ENCODE results near the gene EMID1. TPM values are rescaled to one million over a fixed set of nuclear protein-coding genes. Genes with fewer than 3 reads are reported as not detected.

EMID1 gene
- total and polyA plus RNA-seq, 2 donors = 7.0 to 9.4 TPM

DNA sequence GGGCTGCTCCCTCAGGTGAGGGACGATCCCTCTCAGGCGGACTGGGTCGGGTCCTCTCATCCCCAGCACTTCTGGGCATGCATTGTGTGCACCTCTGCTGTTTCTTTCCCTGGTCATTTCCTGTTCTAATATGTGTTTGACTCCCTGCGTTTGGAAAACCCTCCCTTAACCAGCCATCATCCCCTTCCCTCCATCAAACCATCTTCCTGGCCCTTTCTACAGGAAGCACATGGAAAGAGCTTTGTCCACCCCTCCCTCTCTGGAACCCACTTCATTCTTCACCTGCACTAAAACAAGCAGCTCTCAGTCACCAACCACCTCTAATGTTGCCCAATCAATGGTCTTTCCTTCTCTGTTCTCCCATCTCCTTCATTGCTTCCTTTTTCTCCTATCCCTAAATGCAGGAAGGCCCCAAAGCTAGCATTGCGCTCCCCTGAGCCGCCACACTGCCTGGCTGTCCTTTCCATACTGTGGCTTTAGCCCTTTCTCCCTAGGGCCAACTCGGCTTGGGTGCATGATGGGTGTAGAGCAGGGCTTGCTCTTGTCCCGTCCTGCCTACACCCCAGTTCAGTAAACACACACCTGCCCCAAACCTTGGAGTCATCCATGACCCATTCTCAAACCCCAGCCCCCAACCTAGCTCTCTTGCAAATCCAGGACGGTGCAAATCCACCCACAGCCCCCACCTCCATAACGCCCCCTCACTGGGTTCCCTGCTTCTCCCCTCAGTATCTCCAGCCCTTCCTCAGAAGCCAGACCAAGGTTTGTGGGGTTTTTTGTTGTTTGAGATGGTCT, 95.3 kb downstream of the EMID1 start:
- 70% methylated on average over 10 of the region's 10 CpGs for whole genome bisulfite sequencing
- Histone ChIP-seq H3K4me3 (ENCODE audit: low read depth, low read length) (no peak overlapping the region), H3K36me3 (ENCODE audit: insufficient read depth) (peaks cover 9% of the 10 kb centered on the region), H3K27ac (ENCODE audit: low read depth) (no peak overlapping the region), H3K4me1 (ENCODE audit: insufficient read depth) (no peaks in the 10 kb centered on the region)
- no peak for DNase-seq (ENCODE audit: extremely low spot score)

GRCh38 chr22:29301716-29302401, 96.2 kb downstream of the EMID1 start:
- no peak overlapping the region for H3K4me3 ChIP-seq (ENCODE audit: low read depth, low read length)
- WGBS = 89% methylated on average over 17 of the region's 17 CpGs
- H3K27ac ChIP-seq (ENCODE audit: low read depth) = no peak overlapping the region
- H3K4me1 ChIP-seq (ENCODE audit: insufficient read depth) = no peaks in the 10 kb centered on the region
- peaks cover 9% of the 10 kb centered on the region for H3K36me3 ChIP-seq (ENCODE audit: insufficient read depth)
- DNase-seq (ENCODE audit: extremely low spot score) = no peak

DNA sequence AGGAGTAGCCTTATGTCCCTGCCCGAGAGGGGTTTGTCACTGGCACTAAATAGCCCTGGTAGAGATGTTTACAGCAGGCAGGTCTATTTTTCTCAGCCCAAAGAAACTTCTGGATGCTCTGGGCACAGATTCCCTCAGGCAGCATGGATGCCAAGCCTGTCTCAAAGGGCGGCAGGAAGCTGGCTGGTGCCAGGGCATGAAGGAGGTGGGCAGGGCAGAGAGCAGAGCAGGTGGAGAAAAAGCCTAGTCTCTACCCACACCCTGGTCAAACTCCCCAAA, 96.6 kb downstream of the EMID1 start:
- Histone ChIP-seq H3K27ac (ENCODE audit: low read depth) (no peak overlapping the region), H3K36me3 (ENCODE audit: insufficient read depth) (peaks cover 9% of the 10 kb centered on the region), H3K4me1 (ENCODE audit: insufficient read depth) (no peaks in the 10 kb centered on the region), H3K4me3 (ENCODE audit: low read depth, low read length) (no peak overlapping the region)
- no peak for DNase-seq (ENCODE audit: extremely low spot score)
- 72% methylated on average over 2 of the region's 2 CpGs for WGBS

GRCh38 chr22:29302681-29303465, 97.2 kb downstream of the EMID1 start:
- Histone ChIP-seq H3K4me3 (ENCODE audit: low read depth, low read length) (no peak overlapping the region), H3K27ac (ENCODE audit: low read depth) (no peak overlapping the region), H3K4me1 (ENCODE audit: insufficient read depth) (no peaks in the 10 kb centered on the region), H3K36me3 (ENCODE audit: insufficient read depth) (peaks cover 7% of the 10 kb centered on the region)
- DNase-seq (ENCODE audit: extremely low spot score) = no peak
- 61% methylated on average over 13 of the region's 13 CpGs for WGBS

DNA sequence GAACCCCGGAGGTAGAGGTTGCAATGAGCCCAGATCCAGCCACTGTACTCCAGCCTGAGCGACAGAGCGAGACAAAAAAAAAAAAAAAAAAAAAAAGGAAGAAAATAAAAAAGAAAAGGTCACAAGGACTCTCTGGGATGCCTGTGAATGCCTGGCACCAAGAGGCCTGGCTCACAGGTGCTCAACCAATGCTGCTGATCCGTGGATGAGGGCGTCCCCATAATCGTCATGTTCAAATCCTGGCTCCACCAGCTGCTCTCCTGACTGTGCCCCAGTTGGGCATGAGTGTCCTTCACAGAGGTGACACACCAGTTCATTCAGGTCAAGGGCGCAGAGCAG, 100.1 kb downstream of the EMID1 start:
- no peak overlapping the region for H3K4me3 ChIP-seq (ENCODE audit: low read depth, low read length)
- no peaks in the 10 kb centered on the region for H3K36me3 ChIP-seq (ENCODE audit: insufficient read depth)
- H3K4me1 ChIP-seq (ENCODE audit: insufficient read depth) = no peaks in the 10 kb centered on the region
- H3K27ac ChIP-seq (ENCODE audit: low read depth) = no peak overlapping the region
- 48% methylated on average over 7 of the region's 7 CpGs for WGBS
- DNase-seq (ENCODE audit: extremely low spot score) = no peak

DNA sequence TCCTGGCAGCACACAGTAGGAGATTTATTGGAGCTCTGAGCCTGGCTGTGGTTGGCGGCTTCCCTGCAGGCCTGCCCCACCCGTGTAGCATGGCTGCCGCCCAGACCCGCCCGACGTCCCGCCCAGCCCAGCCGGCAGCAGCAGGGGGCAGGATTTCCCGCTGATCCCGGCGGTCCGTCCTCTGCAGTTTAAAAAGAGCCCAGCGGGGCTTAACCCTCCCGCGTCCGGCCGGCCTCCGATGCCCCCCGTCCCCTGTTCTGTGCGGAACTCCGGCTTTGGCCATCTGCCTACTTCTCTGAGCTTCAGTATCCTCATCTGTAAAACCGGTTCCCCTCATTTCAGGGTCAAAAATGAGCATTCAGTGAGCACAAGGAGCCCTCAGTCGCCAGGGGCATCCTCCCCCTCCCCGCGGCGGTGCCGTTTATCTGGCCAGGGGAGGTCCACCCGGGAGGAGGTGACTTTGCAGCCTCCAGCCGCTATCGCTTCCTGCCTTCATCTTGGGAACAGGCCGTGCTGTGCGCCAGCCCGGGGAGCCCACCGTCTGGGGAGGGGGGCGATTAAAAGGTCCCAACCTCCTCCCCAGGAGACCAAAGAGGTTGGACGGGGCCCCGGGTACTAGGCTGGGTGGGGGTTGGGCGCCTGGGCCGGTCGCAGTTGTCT, 100.6 kb downstream of the EMID1 start, which contains the start of gene GAS2L1:
Gene GAS2L1 (plus strand): TSS at position 476 of the 660 bp plus-strand sequence. CDS start 1,456 bp downstream, outside the sequence.
- Histone ChIP-seq H3K36me3 (ENCODE audit: insufficient read depth) (no peaks in the 10 kb centered on the region), H3K4me1 (ENCODE audit: insufficient read depth) (no peaks in the 10 kb centered on the region), H3K4me3 (ENCODE audit: low read depth, low read length) (peak within 1 kb of the TSS; percentile 90), H3K27ac (ENCODE audit: low read depth) (peak within 1 kb of the TSS; percentile 18)
- under 1% methylated on average over 40 of the region's 40 CpGs for WGBS
- peak; percentile 46 for DNase-seq (ENCODE audit: extremely low spot score)

DNA sequence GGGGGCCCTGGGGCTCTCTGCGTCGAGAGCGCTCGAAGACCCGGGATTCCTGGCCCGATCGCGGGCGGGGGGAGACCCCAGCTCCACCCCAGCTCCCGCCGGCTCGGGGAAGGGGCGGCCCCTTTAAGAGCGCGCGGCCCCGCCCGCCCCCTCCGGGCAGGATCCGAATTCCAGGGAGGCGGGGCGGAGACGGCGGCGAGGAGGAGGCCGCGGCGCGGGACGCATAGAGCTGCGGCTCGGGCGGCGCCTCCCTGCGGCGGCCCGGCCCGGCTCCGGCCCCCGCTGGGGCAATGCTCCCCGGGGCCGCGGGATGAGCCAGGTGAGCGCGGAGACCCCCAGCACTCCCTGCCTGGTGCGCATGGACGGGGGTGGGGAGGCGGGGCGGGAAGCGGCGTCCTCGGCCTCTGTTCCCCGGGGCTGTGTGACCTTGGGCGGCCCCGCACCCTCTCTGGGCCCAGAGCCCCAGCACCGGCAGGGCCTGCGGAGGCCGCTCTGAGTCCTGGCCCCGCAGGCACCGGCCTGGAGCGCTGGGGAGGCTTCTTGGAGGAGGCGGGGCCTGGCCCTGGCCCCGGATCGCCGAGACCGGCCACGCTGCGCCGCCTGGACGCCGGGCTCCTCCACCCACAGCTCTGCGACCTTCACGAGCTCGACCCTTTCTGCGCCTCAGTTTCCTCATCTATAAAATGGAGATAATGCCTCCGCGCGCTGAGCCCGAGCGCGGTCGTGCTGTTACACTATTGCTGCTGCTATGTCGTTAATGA, 101.3 kb downstream of the EMID1 start:
- peak overlapping the region; percentile 18 for H3K27ac ChIP-seq (ENCODE audit: low read depth)
- H3K4me1 ChIP-seq (ENCODE audit: insufficient read depth) = no peaks in the 10 kb centered on the region
- peak overlapping the region; percentile 90 for H3K4me3 ChIP-seq (ENCODE audit: low read depth, low read length)
- no peak for DNase-seq (ENCODE audit: extremely low spot score)
- WGBS = 2% methylated on average over 83 of the region's 83 CpGs
- no peaks in the 10 kb centered on the region for H3K36me3 ChIP-seq (ENCODE audit: insufficient read depth)

DNA sequence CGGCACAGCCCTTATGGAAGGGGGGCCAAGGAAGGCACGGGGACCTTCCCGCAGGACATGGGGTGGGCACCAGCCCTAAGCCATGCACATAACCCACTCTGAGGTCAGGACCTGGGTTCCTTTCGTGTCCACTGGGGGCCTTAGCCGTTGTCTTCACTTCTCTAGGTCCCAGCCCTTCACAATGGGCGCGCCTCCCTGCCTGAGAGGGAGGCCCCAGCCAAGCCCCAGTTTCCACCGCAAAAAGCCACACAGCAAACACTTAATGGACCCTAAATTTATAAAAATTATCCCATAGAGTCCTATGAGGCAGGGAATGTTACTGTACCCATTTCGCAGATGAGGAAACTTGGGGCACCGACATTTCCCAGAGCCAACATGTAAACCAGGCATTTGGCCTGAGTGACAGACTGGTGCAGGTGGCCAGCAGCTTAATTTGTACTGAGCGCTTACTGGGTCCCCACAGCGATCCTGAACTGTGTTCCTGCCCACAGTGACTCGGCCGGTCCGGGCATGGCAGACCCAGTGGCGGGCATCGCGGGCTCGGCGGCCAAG, 102.0 kb downstream of the EMID1 start:
- Histone ChIP-seq H3K4me3 (ENCODE audit: low read depth, low read length) (peak overlapping the region; percentile 90), H3K36me3 (ENCODE audit: insufficient read depth) (no peaks in the 10 kb centered on the region), H3K27ac (ENCODE audit: low read depth) (no peak overlapping the region), H3K4me1 (ENCODE audit: insufficient read depth) (no peaks in the 10 kb centered on the region)
- WGBS = 66% methylated on average over 20 of the region's 20 CpGs
- DNase-seq (ENCODE audit: extremely low spot score) = no peak

DNA sequence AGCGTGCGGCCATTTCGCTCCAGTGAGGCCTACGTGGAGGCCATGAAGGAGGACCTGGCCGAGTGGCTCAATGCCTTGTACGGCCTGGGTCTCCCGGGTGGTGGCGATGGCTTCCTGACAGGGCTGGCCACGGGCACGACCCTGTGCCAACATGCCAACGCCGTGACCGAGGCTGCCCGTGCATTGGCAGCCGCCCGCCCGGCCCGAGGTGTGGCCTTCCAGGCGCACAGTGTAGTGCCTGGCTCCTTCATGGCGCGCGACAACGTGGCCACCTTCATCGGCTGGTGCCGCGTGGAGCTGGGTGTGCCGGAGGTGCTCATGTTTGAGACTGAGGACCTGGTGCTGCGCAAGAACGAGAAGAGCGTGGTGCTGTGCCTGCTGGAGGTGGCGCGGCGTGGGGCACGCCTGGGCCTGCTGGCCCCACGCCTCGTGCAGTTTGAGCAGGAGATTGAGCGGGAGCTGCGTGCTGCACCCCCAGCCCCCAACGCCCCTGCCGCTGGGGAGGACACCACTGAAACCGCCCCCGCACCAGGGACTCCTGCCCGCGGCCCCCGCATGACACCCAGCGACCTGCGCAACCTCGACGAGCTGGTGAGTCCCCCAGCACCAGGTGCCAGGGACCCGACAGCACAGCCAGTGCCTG, 102.6 kb downstream of the EMID1 start:
- H3K27ac ChIP-seq (ENCODE audit: low read depth) = peak overlapping the region; percentile 25
- H3K4me1 ChIP-seq (ENCODE audit: insufficient read depth) = no peaks in the 10 kb centered on the region

GRCh38 chr22:29308791-29309262, 103.1 kb downstream of the EMID1 start:
- Histone ChIP-seq H3K4me1 (ENCODE audit: insufficient read depth) (no peaks in the 10 kb centered on the region), H3K27ac (ENCODE audit: low read depth) (peak overlapping the region; percentile 25), H3K36me3 (ENCODE audit: insufficient read depth) (no peaks in the 10 kb centered on the region), H3K4me3 (ENCODE audit: low read depth, low read length) (no peak overlapping the region)
- WGBS = 55% methylated on average over 13 of the region's 13 CpGs
- DNase-seq (ENCODE audit: extremely low spot score) = no peak

More for the DNA sequence above, 102.6 kb downstream of the EMID1 start:
- WGBS = 76% methylated on average over 50 of the region's 50 CpGs
- no peaks in the 10 kb centered on the region for H3K36me3 ChIP-seq (ENCODE audit: insufficient read depth)
- DNase-seq (ENCODE audit: extremely low spot score) = no peak
- no peak overlapping the region for H3K4me3 ChIP-seq (ENCODE audit: low read depth, low read length)

All from urinary bladder (tissue), 4 donors.